HEK293 (cell line): ENCODE measurements around the gene PIGZ.

ENCODE experiments used
- CTCF ChIA-PET: fragments of 350-600 bp; formaldehyde crosslinking; extraction: SDS; loops from one replicate; lab custom pipeline; 2021; ENCODE audit warnings: antibody characterized with exemption; lab: Yijun Ruan, JAX
- POLR2A ChIA-PET: fragments of 300-600 bp; formaldehyde crosslinking; extraction: SDS; loops from one replicate; lab custom pipeline; 2020; ENCODE audit warnings: antibody characterized with exemption, inconsistent platforms; lab: Yijun Ruan, JAX
- H3K27ac ChIP-seq: fragments of 200-500 bp; sonication (Bioruptor generic); 2 replicates; pipeline ENCODE4 v1.5.1; 2014; ENCODE audit warnings: low read depth, low read length, control low read depth, inconsistent platforms; ENCODE audit errors: extremely low read depth
- H3K36me3 ChIP-seq, 2 experiments: fragments of 200-500 bp in 1 of 2; sonication (Bioruptor generic) in 1 of 2; 1 replicate in 1 of 2; 2 replicates in 1 of 2; pipeline ENCODE4 v1.5.1; 2014 to 2017; ENCODE audit warnings: inconsistent platforms in 2 of 2, low read length in 2 of 2; ENCODE audit not compliant: control insufficient read depth in 2 of 2, insufficient read depth in 1 of 2
- H3K4me1 ChIP-seq: fragments of 200-500 bp; sonication (Bioruptor generic); 2 replicates; pipeline ENCODE4 v1.5.1; 2014; ENCODE audit warnings: mild to moderate bottlenecking, low read length, inconsistent platforms; ENCODE audit not compliant: control insufficient read depth, insufficient read depth
- H3K4me3 ChIP-seq: 2 replicates; pipeline ENCODE4 v1.5.1; 2011; ENCODE audit warnings: low read depth, mild to moderate bottlenecking, control low read depth, low read length, moderate library complexity
- H3K9me3 ChIP-seq: fragments of 200-500 bp; sonication (Bioruptor generic); 2 replicates; pipeline ENCODE4 v1.5.1; 2014; ENCODE audit warnings: low read depth, low read length, inconsistent platforms; ENCODE audit not compliant: control insufficient read depth, insufficient read depth
- GLI4 ChIP-seq: fragments of 450-650 bp; formaldehyde crosslinking; IDR thresholded peaks from 2 replicates; pipeline ENCODE4 v1.5.1; 2016; ENCODE audit warnings: missing biosample characterization, missing genetic modification characterization
- HOXD13 ChIP-seq: sonication (generic); formaldehyde crosslinking; IDR thresholded peaks from 2 replicates; pipeline ENCODE4 v1.8.0; 2022; ENCODE audit warnings: missing genetic modification reagents, borderline replicate concordance
- SCRT1 ChIP-seq: fragments of 450-650 bp; formaldehyde crosslinking; IDR thresholded peaks from 2 replicates; pipeline ENCODE4 v1.5.1; 2016; ENCODE audit warnings: missing biosample characterization, missing genetic modification characterization, borderline replicate concordance
- TRIM28 ChIP-seq: IDR thresholded peaks from 2 replicates; pipeline ENCODE4 v1.6.1; 2011; ENCODE audit warnings: low read length, control low read depth, borderline replicate concordance
- WT1 ChIP-seq: fragments of 450-650 bp; formaldehyde crosslinking; IDR thresholded peaks from 2 replicates; pipeline ENCODE4 v1.5.1; 2016; ENCODE audit warnings: missing biosample characterization, missing genetic modification characterization
- ZNF112 ChIP-seq: fragments of 450-650 bp; formaldehyde crosslinking; IDR thresholded peaks from 2 replicates; pipeline ENCODE4 v1.5.0; 2017; ENCODE audit warnings: missing biosample characterization, missing genetic modification characterization
- ZNF121 ChIP-seq: fragments of 450-650 bp; formaldehyde crosslinking; IDR thresholded peaks from 2 replicates; pipeline ENCODE4 v1.5.1; 2016; ENCODE audit warnings: missing biosample characterization, missing genetic modification characterization
- ZNF366 ChIP-seq: fragments of 450-650 bp; formaldehyde crosslinking; conservative IDR thresholded peaks from 2 replicates; pipeline ENCODE4 v1.5.1; 2016; ENCODE audit warnings: missing biosample characterization, missing genetic modification characterization
- ZNF433 ChIP-seq: fragments of 450-650 bp; formaldehyde crosslinking; IDR thresholded peaks from 2 replicates; pipeline ENCODE4 v1.5.1; 2016; ENCODE audit warnings: missing biosample characterization, missing genetic modification characterization, low read depth
- ZNF670 ChIP-seq: fragments of 450-650 bp; formaldehyde crosslinking; IDR thresholded peaks from 2 replicates; pipeline ENCODE4 v1.5.1; 2016; ENCODE audit warnings: missing biosample characterization, missing genetic modification characterization, low read depth
- ZNF776 ChIP-seq: fragments of 450-650 bp; formaldehyde crosslinking; IDR thresholded peaks from 2 replicates; pipeline ENCODE4 v1.5.0; 2017; ENCODE audit warnings: missing biosample characterization, missing genetic modification characterization, borderline replicate concordance
- ZSCAN16 ChIP-seq: fragments of 450-650 bp; formaldehyde crosslinking; IDR thresholded peaks from 2 replicates; pipeline ENCODE4 v1.5.1; 2016; ENCODE audit warnings: missing biosample characterization, missing genetic modification characterization
- ZSCAN23 ChIP-seq: fragments of 450-650 bp; formaldehyde crosslinking; IDR thresholded peaks from 2 replicates; pipeline ENCODE4 v1.5.1; 2016; ENCODE audit warnings: missing biosample characterization, missing genetic modification characterization
- TF ChIP-seq, protein P1 (sequence below): fragments of 450-650 bp; formaldehyde crosslinking; IDR thresholded peaks from 2 replicates; pipeline ENCODE4 v1.5.1; 2016; ENCODE audit warnings: missing biosample characterization, missing genetic modification characterization
- TF ChIP-seq, protein P2 (sequence below): fragments of 450-650 bp; formaldehyde crosslinking; IDR thresholded peaks from 2 replicates; pipeline ENCODE4 v1.5.1; 2016; ENCODE audit warnings: missing biosample characterization, missing genetic modification characterization

PIGZ gene

DNA sequence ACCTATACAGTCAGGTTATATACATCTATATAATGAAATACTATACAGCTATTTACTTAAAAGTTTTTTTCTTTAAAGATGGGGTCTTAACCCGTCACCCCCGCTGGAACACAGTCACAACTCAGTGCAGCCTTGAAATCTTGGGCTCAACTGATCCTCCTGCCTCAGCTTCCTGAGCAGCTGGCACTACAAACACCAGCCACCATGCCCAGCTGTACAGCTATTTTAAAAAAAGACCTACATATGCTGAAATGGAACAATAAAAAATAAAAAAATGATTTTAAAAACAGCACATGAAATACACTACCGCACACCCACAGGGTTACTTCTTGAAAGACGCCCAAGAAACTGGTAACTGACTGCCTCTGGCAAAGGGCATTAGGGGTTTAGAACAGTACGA is 30.1 kb downstream of the PIGZ start (continued):
- TF ChIP-seq WT1 (no peak), GLI4 (no peak), ZNF670 (tag by site-specific recombination) (no peak), ZNF433 (tag by site-specific recombination) (no peak)
- TF ChIP-seq, protein P1, sequence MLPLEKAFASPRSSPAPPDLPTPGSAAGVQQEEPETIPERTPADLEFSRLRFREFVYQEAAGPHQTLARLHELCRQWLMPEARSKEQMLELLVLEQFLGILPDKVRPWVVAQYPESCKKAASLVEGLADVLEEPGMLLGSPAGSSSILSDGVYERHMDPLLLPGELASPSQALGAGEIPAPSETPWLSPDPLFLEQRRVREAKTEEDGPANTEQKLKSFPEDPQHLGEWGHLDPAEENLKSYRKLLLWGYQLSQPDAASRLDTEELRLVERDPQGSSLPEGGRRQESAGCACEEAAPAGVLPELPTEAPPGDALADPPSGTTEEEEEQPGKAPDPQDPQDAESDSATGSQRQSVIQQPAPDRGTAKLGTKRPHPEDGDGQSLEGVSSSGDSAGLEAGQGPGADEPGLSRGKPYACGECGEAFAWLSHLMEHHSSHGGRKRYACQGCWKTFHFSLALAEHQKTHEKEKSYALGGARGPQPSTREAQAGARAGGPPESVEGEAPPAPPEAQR: no peak

DNA sequence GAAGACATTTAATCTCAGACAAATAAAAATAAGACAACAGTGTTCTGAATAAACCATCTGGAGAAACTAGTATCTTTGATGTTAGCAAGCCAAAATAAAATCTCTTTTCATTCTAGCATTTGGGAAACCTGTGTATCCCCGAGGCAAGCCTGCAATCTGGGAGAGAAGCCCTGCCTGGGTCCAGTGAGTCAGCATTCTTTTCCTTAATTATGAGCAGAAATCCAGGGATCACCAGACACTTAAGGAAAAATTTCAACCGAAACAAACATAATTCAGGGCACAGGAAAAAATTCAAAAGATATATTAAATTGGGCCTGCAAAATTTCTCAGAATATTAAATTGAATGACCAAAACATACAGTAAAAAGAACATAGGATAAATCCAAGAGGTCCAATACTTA is 30.5 kb downstream of the PIGZ start:
- POLR2A ChIA-PET: no interaction called here
- Histone ChIP-seq H3K9me3 (no peaks in the 10 kb centered on the region), H3K4me1 (no peaks in the 10 kb centered on the region), H3K27ac (no peak overlapping the region), H3K36me3 (peaks cover 7 to 75% of the 10 kb centered on the region in 2 experiments), H3K4me3 (no peak overlapping the region)
- no peak for TF ChIP-seq HOXD13 (CRISPR knock-in tag)
- no peak for TF ChIP-seq ZNF776 (tag by site-specific recombination)
- TF ChIP-seq ZSCAN23: no peak
- no peak for TF ChIP-seq ZNF112 (tag by site-specific recombination)
- no peak for TF ChIP-seq TRIM28
- CTCF ChIA-PET: interaction anchor here (0.7 kb wide), 1 partner anchor 106 kb away, joined by 4 read pairs; no protein-coding TSS in a partner anchor

DNA sequence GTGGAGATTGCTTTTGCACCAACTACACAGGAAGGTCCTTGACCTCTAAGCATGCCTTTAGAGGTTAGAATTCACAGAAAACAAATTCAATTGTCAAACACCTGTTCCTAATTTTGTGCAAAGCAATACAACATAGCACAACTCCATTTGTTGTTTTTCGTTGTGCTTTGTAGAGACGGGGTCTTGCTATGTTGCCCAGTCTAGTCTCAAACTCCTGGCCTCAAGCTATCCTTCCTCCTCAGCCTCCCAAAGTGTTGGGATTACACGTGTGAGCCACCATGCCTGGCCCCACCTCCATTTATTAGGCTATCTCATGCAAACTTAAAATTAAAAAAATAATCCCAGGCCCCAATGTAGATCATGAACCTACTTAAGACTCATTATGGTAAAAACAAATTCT is 32.3 kb downstream of the PIGZ start:
- Histone ChIP-seq H3K27ac (no peak overlapping the region), H3K9me3 (no peaks in the 10 kb centered on the region), H3K4me3 (no peak overlapping the region), H3K4me1 (no peaks in the 10 kb centered on the region), H3K36me3 (peaks cover 7 to 92% of the 10 kb centered on the region in 2 experiments)
- ChIA-PET POLR2A (no interaction called here), CTCF (no interaction called here)
- TF ChIP-seq WT1 (no peak), ZNF366 (tag by site-specific recombination) (no peak), ZNF121 (tag by site-specific recombination) (peak; percentile 84), SCRT1 (tag by site-specific recombination) (no peak), ZSCAN16 (tag by site-specific recombination) (no peak)

DNA sequence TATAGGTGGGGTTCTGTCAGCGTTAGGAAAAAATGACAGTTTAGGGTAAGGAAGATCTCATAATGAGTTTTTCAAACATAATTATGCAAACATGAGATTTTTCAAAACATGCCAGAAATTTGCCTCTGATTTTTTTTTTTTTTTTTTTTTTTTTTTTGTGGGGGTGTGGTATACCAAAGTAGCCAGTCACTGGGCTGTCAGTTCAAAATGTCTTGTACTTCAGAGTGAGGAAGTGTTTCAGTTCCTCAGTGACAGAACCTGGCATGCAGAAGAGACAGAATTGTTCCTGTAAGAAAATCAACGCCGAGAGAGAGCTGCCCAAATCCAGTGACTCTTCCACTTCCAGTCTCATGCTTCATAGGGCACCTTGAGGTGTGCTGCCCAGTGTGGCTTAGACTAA is 36.0 kb downstream of the PIGZ start:
- POLR2A ChIA-PET: no interaction called here
- Histone ChIP-seq H3K36me3 (peaks cover 7 to 92% of the 10 kb centered on the region in 2 experiments; a peak in 2 of 3 replicates), H3K4me1 (no peaks in the 10 kb centered on the region), H3K4me3 (no peak overlapping the region), H3K27ac (no peak overlapping the region), H3K9me3 (no peaks in the 10 kb centered on the region)
- CTCF ChIA-PET: no interaction called here
- TF ChIP-seq, protein P2, sequence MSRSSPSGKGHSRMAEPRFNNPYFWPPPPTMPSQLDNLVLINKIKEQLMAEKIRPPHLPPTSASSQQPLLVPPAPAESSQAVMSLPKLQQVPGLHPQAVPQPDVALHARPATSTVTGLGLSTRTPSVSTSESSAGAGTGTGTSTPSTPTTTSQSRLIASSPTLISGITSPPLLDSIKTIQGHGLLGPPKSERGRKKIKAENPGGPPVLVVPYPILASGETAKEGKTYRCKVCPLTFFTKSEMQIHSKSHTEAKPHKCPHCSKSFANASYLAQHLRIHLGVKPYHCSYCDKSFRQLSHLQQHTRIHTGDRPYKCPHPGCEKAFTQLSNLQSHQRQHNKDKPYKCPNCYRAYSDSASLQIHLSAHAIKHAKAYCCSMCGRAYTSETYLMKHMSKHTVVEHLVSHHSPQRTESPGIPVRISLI (tag by site-specific recombination): 0 out of 2 replicates have a peak, but pooled peaks have one; percentile 37
- no peak for TF ChIP-seq ZNF670 (tag by site-specific recombination)
